ENCODE measurements around the gene ACER2.
"Not testable (repeated sequence)": the region's sequence is repeated elsewhere in the genome, so short reads cannot be mapped to it uniquely, and the experiment has no call there.

Gene ACER2

GRCh38 chr9:19409401-19410194 is 789 bp downstream of the ACER2 start:
- DNase-seq, result peak; percentile 34

GRCh38 chr9:19410195-19410503 is 1.3 kb downstream of the ACER2 start:
- DNase-seq, result no peak

- DNase-seq, result no peak
These were observed 1.8 kb downstream of the ACER2 start for GRCh38 chr9:19410594-19410993.

DNA sequence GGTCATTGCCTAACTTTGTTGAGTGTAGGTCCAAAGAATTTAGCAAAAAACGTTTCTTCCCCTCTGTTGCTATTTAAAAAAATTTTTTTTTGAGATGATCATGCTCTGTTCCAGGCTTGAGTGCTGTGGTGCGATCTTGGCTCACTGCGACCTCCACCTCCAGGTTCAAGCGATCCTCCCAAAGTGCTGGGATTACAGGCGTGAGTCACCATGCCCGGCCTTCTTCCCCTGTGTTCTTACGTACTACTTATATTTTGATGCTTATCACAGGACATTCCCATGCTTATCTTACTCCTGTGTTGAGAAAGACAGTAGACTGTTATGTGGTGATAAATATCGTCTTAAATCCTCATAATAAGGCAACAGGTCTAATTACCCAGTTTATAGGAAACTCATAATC is 2.5 kb downstream of the ACER2 start:
- DNase-seq, result no peak

DNA sequence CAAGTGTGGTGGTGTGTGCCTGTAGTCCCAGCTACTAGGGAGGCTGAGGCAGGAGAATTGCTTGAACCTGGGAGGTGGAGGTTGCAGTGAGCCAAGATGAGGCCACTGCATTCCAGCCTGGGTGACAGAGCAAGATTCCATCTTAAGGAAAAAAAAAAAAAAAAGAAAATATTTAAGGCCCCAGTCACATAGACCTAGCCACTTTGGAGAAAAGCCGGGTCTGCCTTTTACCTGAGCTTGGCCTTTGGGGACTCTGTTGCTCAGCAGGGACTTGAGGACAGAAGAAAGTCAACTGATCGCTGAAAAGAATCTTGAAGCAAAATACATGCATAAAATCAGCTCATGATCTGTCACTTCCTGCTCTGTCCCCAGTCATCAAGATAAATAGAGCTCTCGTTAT is 4.6 kb downstream of the ACER2 start:
- DNase-seq, result not testable (repeated sequence)

DNA sequence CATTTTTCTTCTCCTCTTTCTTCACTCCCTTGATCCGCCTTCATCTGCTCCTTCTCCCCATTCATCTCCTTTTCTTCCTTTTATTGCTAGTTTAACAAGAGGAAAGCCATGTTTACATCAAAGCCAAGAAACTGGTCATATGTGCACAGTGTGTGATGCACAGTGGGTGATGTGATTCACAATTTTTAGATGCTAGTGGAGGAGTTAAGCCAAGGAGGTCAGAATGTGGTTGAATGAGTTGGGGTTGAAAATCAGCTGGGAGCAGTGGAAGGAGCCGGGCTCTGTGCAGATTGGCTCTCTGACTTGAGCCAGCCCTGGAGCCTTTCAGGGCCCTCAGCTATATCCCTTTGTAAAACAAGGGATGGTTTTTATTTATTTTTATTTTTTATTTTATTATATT is 7.3 kb downstream of the ACER2 start:
- DNase-seq, result no peak

DNA sequence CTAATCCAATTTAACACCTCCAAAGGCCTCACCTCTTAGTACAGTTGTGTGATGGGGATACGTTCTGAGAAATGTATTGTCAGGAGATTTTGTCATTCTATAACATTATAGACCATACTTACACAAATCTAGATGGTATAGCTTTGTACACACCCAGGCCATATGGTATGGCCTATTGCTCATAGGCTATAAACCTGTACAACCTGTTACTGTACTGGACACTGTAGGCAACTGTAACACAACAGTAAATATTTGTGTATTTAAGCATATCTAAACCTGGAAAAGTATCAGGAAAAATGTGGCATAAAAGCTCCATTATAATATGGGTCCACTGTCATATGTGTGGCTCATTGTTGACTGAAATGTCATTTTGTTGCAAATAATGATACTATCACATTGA is 12.1 kb downstream of the ACER2 start:
- DNase-seq, result no peak

- DNase-seq, result no peak
These were observed 14.4 kb downstream of the ACER2 start for GRCh38 chr9:19423163-19423562.

- no peak for DNase-seq
These were observed 15.5 kb downstream of the ACER2 start for GRCh38 chr9:19424176-19424779.

DNA sequence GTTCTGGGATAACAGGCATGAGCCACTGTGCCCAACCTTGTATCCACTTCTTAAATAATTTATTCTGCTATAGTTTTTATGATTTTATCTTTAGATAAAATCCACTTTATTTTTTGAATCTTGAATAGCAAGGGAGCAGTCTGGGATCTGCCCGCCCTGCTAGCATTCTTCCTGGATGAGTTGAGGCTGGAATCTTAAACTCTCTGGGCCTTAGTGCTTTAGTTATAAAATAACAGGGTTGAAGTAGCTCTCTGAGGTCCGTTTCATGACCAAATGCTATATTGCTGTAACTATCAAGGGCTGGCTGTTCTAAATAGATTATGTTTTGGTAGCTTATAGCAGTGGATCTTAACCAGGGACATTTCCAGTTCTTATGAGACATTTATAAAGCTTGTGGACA is 20.8 kb downstream of the ACER2 start:
- DNase-seq, result no peak

GRCh38 chr9:19430201-19430760 is 21.5 kb downstream of the ACER2 start:
- DNase-seq, result no peak

DNA sequence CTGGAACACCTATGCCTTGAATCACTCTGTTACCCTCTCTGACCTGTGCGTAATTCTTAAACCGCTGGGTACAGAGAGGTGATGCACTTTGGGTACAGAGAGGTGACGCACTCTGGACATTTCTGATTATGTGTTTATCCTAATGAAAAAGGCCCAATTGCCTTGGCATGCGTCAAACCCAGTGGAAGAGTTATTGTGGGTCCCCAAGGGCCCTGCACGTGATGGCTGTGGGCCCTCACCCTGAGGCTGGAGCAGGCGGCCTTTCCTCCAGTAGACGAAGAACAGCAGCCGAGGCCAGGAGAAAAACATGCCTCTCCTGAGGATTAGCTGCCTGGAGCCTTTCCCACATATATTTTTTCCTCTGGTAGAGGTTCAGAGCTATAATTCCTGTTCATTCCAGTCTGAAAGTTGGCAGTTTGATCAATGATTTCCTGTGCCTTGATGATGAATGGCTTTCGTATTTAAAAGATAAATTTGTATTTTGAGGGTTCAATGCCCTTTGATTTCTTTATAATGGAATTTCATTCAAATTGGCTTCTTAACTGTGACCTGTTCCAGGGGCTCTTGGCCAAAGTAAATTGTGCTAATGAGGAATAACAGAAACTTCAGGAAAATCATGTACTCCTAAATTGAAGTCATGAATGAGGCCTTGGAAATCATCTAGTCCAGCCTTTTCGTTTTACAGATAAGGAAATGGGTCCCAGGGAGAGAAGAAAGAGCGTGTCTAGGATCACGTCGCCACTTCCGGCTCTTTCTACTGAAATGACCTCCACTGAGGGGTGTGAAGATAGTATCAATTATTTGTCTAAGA is 22.8 kb downstream of the ACER2 start:
- no peak for DNase-seq

- DNase-seq, result no peak
These were observed 23.7 kb downstream of the ACER2 start for GRCh38 chr9:19432473-19432872.

DNA sequence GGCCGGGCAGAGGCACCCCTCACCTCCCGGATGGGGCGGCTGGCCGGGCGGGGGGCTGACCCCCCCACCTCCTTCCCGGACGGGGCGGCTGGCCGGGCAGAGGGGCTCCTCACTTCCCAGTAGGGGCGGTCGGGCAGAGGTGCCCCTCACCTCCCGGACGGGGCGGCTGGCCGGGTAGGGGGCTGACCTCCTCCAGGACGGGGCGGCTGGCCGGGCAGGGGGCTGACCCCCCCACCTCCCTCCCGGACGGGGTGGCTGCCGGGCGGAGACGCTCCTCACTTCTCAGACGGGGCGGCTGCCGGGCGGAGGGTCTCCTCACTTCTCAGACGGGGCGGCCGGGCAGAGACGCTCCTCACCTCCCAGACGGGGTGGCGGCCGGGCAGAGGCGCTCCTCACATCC is 24.9 kb downstream of the ACER2 start:
- not testable (repeated sequence) for DNase-seq

DNA sequence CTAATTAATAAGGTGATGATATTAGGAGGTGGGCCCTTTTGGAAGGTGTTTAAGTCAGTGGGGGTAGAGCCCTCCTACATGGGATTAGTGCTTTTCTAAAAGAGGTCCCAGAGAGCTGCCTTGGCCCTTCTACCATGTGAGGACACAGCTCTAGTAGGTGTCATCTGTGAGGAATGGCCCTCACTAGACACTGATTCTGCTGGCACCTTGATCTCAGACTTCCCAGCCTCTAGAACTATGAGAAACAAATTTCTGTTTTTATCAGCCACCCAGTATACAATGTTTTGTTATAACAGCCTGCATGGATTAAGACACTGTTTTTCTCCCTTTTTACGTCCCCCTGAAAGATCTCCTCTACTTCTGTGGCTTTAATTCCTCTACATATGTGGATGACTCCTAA is 31.6 kb downstream of the ACER2 start:
- no peak for DNase-seq

DNA sequence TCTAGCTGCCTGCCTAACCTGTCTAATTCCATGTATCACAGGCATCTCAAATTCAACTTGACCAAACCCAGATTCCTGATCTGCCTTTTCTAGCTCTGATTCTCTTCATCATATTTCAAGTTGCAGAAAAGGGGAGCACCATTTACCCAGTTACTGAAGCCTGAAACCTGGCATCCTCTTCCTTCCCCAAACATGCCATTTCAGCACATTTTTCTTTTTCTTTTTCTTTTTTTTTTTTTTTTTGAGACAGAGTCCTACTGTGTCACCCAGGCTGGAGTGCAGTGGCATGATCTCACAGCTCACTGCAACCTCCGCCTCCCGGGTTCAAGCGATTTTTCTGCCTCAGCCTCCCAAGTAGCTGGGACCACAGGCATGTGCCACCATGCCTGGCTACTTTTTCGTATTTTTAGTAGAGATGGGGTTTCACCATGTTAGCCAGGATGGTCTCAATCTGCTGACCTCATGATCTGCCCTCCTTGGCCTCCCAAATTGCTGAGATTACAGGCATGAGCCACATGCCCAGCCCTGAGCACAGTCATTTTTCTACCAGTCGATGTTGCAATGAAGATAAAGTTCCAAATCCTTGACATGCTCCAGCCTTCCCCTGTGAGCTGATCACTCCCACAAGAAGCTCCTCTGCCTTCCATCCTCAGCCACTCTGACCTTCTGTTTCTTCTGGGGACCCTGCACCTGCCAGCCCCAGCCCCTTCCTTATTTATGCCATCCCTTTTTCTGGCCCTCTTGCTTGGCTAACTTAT is 32.2 kb downstream of the ACER2 start:
- no peak for DNase-seq

- no peak for DNase-seq
These were observed 32.9 kb downstream of the ACER2 start for GRCh38 chr9:19441730-19442129.

DNA sequence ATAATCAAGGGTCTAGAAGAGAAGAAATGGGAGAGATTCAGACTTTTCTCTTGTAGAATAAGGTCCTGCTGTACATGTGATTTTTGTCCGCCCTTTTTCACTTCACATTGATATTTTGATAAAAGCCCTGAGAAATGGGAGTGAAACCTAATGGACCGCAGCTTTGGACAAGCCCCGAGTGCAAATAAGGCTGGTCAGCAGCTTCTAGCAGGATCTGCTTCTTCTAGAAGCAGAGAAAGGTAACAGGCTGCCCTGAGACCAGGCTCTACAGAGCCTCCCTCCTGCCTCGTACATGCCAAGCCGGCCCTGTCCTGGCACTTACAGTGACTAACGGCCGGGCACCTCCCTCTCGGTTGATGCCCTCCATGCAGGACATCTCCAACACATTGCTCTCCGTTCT is 33.4 kb downstream of the ACER2 start:
- no peak for DNase-seq

DNA sequence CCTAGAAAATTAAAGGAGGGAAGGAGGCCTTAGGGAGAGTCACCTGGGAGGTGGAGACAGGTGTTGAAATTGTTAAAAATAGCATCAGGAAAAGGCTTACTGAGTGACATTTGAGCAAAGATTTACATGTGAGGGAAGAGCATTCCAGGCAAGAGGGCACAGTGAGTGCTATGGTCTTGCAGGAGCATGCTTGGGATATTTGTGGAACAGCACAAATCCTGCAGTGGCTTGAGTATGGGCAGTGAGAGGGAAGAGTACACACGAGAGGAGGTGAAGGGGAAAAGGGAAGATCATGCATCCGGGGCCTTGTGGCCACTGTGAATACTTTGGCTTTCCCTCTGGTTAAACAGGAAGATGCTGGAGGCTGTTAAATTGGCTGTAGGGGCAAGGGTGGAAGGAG is 36.6 kb downstream of the ACER2 start:
- DNase-seq, result no peak

DNA sequence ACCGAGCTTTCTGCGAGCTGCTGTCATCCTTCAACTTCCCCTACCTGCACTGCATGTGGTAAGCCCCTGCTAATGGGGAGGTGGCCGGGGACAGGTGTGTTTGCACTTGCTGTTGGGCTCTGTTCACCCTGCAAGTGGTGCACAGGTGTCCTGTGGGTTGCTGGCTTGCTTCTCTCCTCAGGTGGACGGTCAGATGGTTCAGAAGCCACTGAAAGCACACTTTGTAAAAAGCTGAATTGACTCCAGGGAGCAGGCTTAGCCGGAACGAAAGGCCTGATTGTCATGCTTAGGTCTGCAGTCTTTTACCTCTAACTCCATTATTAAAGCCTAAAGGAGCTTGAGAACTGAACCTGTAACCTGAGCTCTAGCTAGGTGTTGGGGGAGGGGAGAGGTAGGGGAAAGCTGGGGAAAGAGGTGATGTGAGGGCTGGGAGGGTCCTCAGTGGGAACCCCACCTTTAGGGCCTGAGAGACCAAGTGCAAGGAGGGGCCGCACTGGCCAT is 37.6 kb downstream of the ACER2 start:
- no peak for DNase-seq

GRCh38 chr9:19451240-19452087 is 42.7 kb downstream of the ACER2 start:
- no peak for DNase-seq

- DNase-seq, result no peak
These were observed 47.6 kb downstream of the ACER2 start for GRCh38 chr9:19456426-19456825.
